Prostate gland (tissue), 2 donors: ENCODE data around the gene SLIT1. TPM values are rescaled to one million over a fixed set of nuclear protein-coding genes. Genes with fewer than 3 reads are reported as not detected.

ENCODE experiments used
- DNase-seq: peaks from one replicate; pipeline ENCODE4 v3.0.0-alpha.2; 2019; ENCODE audit warnings: low spot score
- H3K27ac ChIP-seq, 2 donors: fragments of 200-600 bp; sonication (generic); 2 replicates each; pipeline ENCODE4 v1.5.1; 2017 to 2019
- H3K27me3 ChIP-seq: fragments of 200-600 bp; sonication (generic); replicated peaks from 2 replicates; pipeline ENCODE4 v1.5.1; 2019; ENCODE audit not compliant: insufficient read depth
- H3K36me3 ChIP-seq, 2 donors: fragments of 200-600 bp; sonication (generic); 1 replicate in 1 of 2; 2 replicates in 1 of 2; pipeline versions ENCODE4 v1.5.1 to v1.8.1; 2017 to 2019
- H3K4me1 ChIP-seq: fragments of 200-600 bp; sonication (generic); replicated peaks from 2 replicates; pipeline ENCODE4 v1.5.1; 2019
- H3K4me3 ChIP-seq, 2 donors: fragments of 200-600 bp; sonication (generic); 2 replicates each; pipeline ENCODE4 v1.5.1; 2017 to 2019
- H3K9me3 ChIP-seq: fragments of 200-600 bp; sonication (generic); 2 replicates; pipeline ENCODE4 v1.5.1; 2017
- POLR2A ChIP-seq: fragments of 450-650 bp; IDR thresholded peaks from one replicate; pipeline ENCODE4 v1.6.1; 2016; ENCODE audit warnings: antibody characterized with exemption, mild to moderate bottlenecking
- POLR2AphosphoS5 ChIP-seq: sonication (generic); formaldehyde crosslinking; IDR thresholded peaks from one replicate; pipeline ENCODE4 v1.6.1; 2017; ENCODE audit warnings: antibody characterized with exemption
- WGBS: methylation state at CpG from one replicate; pipeline ENCODE4 v1.1.5; 2018; 5-methylcytosine and 5-hydroxymethylcytosine counted together
- intact Hi-C: fragments of 100-400 bp; cut with DNase I; formaldehyde crosslinking; loops from one replicate; pipeline ENCODE4 v1.14.2; 2022
- total RNA-seq, 2 donors: library from RNA; depleted of rRNA; stranded (reverse); fragments of >200 nt; gene quantifications; one replicate each; pipeline ENCODE4 v1.1.0, GENCODE V29; 2016
- TF ChIP-seq, protein P1 (sequence below), 4 experiments: fragments of 200-600 bp in 2 of 4; fragments of 450-650 bp in 2 of 4; sonication (generic) in 2 of 4; IDR thresholded peaks; 1 replicate in 3 of 4; 2 replicates in 1 of 4; pipeline ENCODE4 v1.5.1; 2016 to 2019; ENCODE audit warnings: antibody characterized with exemption in 4 of 4, mild to moderate bottlenecking in 2 of 4, moderate library complexity in 2 of 4

The SLIT1 gene
- total RNA-seq, 2 donors from 2014 or later = 0.59 to 0.91 TPM

- Histone ChIP-seq H3K4me3 (no peak overlapping the region), H3K4me1 (no peaks in the 10 kb centered on the region), H3K27me3 (no peaks in the 10 kb centered on the region), H3K9me3 (no peaks in the 10 kb centered on the region), H3K36me3 (no peaks in the 10 kb centered on the region), H3K27ac (no peak overlapping the region)
- DNase-seq = no peak
- intact Hi-C loops = no loop called here
- no peak for TF ChIP-seq POLR2A
- TF ChIP-seq, protein P1, sequence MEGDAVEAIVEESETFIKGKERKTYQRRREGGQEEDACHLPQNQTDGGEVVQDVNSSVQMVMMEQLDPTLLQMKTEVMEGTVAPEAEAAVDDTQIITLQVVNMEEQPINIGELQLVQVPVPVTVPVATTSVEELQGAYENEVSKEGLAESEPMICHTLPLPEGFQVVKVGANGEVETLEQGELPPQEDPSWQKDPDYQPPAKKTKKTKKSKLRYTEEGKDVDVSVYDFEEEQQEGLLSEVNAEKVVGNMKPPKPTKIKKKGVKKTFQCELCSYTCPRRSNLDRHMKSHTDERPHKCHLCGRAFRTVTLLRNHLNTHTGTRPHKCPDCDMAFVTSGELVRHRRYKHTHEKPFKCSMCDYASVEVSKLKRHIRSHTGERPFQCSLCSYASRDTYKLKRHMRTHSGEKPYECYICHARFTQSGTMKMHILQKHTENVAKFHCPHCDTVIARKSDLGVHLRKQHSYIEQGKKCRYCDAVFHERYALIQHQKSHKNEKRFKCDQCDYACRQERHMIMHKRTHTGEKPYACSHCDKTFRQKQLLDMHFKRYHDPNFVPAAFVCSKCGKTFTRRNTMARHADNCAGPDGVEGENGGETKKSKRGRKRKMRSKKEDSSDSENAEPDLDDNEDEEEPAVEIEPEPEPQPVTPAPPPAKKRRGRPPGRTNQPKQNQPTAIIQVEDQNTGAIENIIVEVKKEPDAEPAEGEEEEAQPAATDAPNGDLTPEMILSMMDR (IDR thresholded peaks at IDR 0.05) = no peak
- no peak for TF ChIP-seq POLR2AphosphoS5
- WGBS = 80% methylated on average over 25 of the region's 25 CpGs
Measured at GRCh38 chr10:97000487-97001182, 185.1 kb downstream of the SLIT1 start.

GRCh38 chr10:96999987-97000386 lies 185.8 kb downstream of the SLIT1 start:
- WGBS = 85% methylated on average over 4 of the region's 4 CpGs
- no peak for DNase-seq
- H3K4me3 ChIP-seq = no peak overlapping the region
- H3K27ac ChIP-seq = no peak overlapping the region
- H3K9me3 ChIP-seq = no peaks in the 10 kb centered on the region
- no peaks in the 10 kb centered on the region for H3K36me3 ChIP-seq
- H3K27me3 ChIP-seq = no peaks in the 10 kb centered on the region
- intact Hi-C loops = no loop called here
- TF ChIP-seq POLR2A (no peak), POLR2AphosphoS5 (no peak)
- TF ChIP-seq, protein P1 (IDR thresholded peaks at IDR 0.05) = no peak
- no peaks in the 10 kb centered on the region for H3K4me1 ChIP-seq

- no peaks in the 10 kb centered on the region for H3K36me3 ChIP-seq
- no peak overlapping the region for H3K4me3 ChIP-seq
- no peaks in the 10 kb centered on the region for H3K27me3 ChIP-seq
- 94% methylated on average over 4 of the region's 4 CpGs for WGBS
- no peaks in the 10 kb centered on the region for H3K4me1 ChIP-seq
- no peak for TF ChIP-seq POLR2AphosphoS5
- TF ChIP-seq, protein P1 (IDR thresholded peaks at IDR 0.05) = no peak
- no peak for TF ChIP-seq POLR2A
- H3K9me3 ChIP-seq = no peaks in the 10 kb centered on the region
- H3K27ac ChIP-seq = no peak overlapping the region
- no peak for DNase-seq
- intact Hi-C loops = no loop called here
Measured at GRCh38 chr10:96999337-96999736, 186.4 kb downstream of the SLIT1 start.

DNA sequence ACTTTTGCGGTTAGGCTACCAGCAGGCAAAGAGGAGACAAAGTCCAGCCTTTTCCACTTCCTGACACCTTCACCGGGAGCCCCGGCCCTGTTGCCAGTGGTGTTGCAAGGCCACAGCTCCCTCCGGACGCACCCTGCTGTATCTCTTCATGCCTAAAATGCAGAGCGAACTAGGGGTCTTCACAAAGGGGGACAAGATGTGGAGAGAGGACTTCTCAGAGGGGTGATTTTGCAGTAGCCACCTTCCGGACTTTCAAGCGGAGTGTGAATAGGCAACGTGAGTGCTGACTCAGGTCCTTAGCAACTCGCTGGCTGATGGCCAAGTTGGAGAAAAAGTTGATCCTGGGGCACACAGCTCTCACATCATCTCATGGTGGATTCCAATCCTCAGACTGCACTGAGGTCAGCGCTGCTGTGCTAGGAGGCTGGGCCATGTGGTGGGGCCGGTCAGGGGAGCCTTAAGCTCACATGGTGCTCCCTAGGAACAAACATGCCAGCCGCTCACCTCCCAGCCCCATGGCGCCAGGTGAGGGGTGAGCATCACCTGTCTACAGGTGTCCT lies 187.3 kb downstream of the SLIT1 start:
- no peaks in the 10 kb centered on the region for H3K36me3 ChIP-seq
- H3K9me3 ChIP-seq = no peaks in the 10 kb centered on the region
- TF ChIP-seq POLR2A (no peak), POLR2AphosphoS5 (no peak)
- TF ChIP-seq, protein P1 (IDR thresholded peaks at IDR 0.05) = no peak
- no peak overlapping the region for H3K27ac ChIP-seq
- no peak for DNase-seq
- H3K27me3 ChIP-seq = no peaks in the 10 kb centered on the region
- no peak overlapping the region for H3K4me3 ChIP-seq
- 86% methylated on average over 14 of the region's 14 CpGs for WGBS
- intact Hi-C loops = no loop called here
- no peaks in the 10 kb centered on the region for H3K4me1 ChIP-seq
